ENCODE results near the gene CALHM3.

CALHM3 gene

GRCh38 chr10:103445767-103446567 lies 33.1 kb downstream of the CALHM3 start:
- no peak overlapping the region for H3K4me3 Mint-ChIP-seq
- peaks cover 5% of the 10 kb centered on the region for H3K27me3 Mint-ChIP-seq (ENCODE audit: low read depth, poor library complexity)
- H3K9me3 Mint-ChIP-seq: no peaks in the 10 kb centered on the region
- H3K36me3 Mint-ChIP-seq (ENCODE audit: low read depth): peaks cover 43% of the 10 kb centered on the region
- DNase-seq: no peak
- peaks cover 16% of the 10 kb centered on the region for H3K4me1 Mint-ChIP-seq
- no peak for TF ChIP-seq CTCF (IDR thresholded peaks at IDR 0.05)
- peak overlapping the region; percentile 30 for H3K27ac Mint-ChIP-seq

- Mint-ChIP-seq H3K36me3 (ENCODE audit: low read depth) (peaks cover 47% of the 10 kb centered on the region), H3K4me3 (no peak overlapping the region), H3K27ac (peak overlapping the region; percentile 76), H3K27me3 (ENCODE audit: low read depth, poor library complexity) (peaks cover 5% of the 10 kb centered on the region), H3K4me1 (peaks cover 10% of the 10 kb centered on the region), H3K9me3 (no peaks in the 10 kb centered on the region)
- no peak for TF ChIP-seq CTCF (IDR thresholded peaks at IDR 0.05)
- DNase-seq: no peak
Observed at GRCh38 chr10:103445366-103445765, 33.7 kb downstream of the CALHM3 start.

- no peak overlapping the region for H3K4me3 Mint-ChIP-seq
- H3K4me1 Mint-ChIP-seq: peaks cover 2% of the 10 kb centered on the region
- H3K27me3 Mint-ChIP-seq (ENCODE audit: low read depth, poor library complexity): peaks cover 2% of the 10 kb centered on the region
- no peak overlapping the region for H3K27ac Mint-ChIP-seq
- TF ChIP-seq CTCF (IDR thresholded peaks at IDR 0.05): no peak
- no peaks in the 10 kb centered on the region for H3K9me3 Mint-ChIP-seq
- H3K36me3 Mint-ChIP-seq (ENCODE audit: low read depth): peaks cover 54% of the 10 kb centered on the region
- DNase-seq: no peak
Observed at GRCh38 chr10:103444478-103444877, 34.6 kb downstream of the CALHM3 start.

GRCh38 chr10:103443475-103444185 lies 35.4 kb downstream of the CALHM3 start:
- Mint-ChIP-seq H3K4me1 (no peaks in the 10 kb centered on the region), H3K9me3 (no peaks in the 10 kb centered on the region), H3K4me3 (no peak overlapping the region), H3K27me3 (ENCODE audit: low read depth, poor library complexity) (peaks cover 2% of the 10 kb centered on the region), H3K36me3 (ENCODE audit: low read depth) (peaks cover 51% of the 10 kb centered on the region), H3K27ac (peak overlapping the region; percentile 17)
- TF ChIP-seq CTCF (IDR thresholded peaks at IDR 0.05): no peak
- no peak for DNase-seq

- H3K36me3 Mint-ChIP-seq (ENCODE audit: low read depth): peaks cover 53% of the 10 kb centered on the region
- DNase-seq: no peak
- H3K4me3 Mint-ChIP-seq: no peak overlapping the region
- H3K4me1 Mint-ChIP-seq: no peaks in the 10 kb centered on the region
- no peaks in the 10 kb centered on the region for H3K9me3 Mint-ChIP-seq
- H3K27me3 Mint-ChIP-seq (ENCODE audit: low read depth, poor library complexity): peaks cover 2% of the 10 kb centered on the region
- TF ChIP-seq CTCF (IDR thresholded peaks at IDR 0.05): no peak
- H3K27ac Mint-ChIP-seq: peak overlapping the region; percentile 54
Observed at GRCh38 chr10:103442031-103442461, 37.0 kb downstream of the CALHM3 start.
